HepG2 (cell line): ENCODE results near the gene ZNF524. TPM values are rescaled to one million over a fixed set of nuclear protein-coding genes. Genes with fewer than 3 reads are reported as not detected.
A peak's percentile ranks its signal among the peaks of the same experiment; 100 is the strongest.

Experiments used
- FOSL1 ChIP-seq: sonication (generic); formaldehyde crosslinking; IDR thresholded peaks from 2 replicates; pipeline ENCODE4 v1.9.0; 2021; ENCODE audit warnings: missing genetic modification reagents, borderline replicate concordance
- GABPB1 ChIP-seq: IDR thresholded peaks from 2 replicates; pipeline ENCODE4 v1.6.1; 2016; ENCODE audit warnings: mild to moderate bottlenecking, missing genetic modification reagents, moderate library complexity, missing compliant biosample characterization
- GLI4 ChIP-seq: sonication (generic); formaldehyde crosslinking; IDR thresholded peaks from 2 replicates; pipeline ENCODE4 v1.5.1; 2020; ENCODE audit warnings: missing genetic modification reagents, mild to moderate bottlenecking, moderate library complexity, borderline replicate concordance
- JUN ChIP-seq: sonication (generic); formaldehyde crosslinking; IDR thresholded peaks from 2 replicates; pipeline ENCODE4 v1.4.0; 2020; ENCODE audit warnings: mild to moderate bottlenecking, missing genetic modification reagents
- KLF11 ChIP-seq: IDR thresholded peaks from 2 replicates; pipeline ENCODE4 v1.6.1; 2016; ENCODE audit warnings: missing compliant biosample characterization
- MTA1 ChIP-seq: sonication (generic); formaldehyde crosslinking; IDR thresholded peaks from 2 replicates; pipeline ENCODE4 v1.4.0; 2020; ENCODE audit warnings: missing genetic modification reagents, mild to moderate bottlenecking, borderline replicate concordance
- PRPF4 ChIP-seq: fragments of 200-400 bp; formaldehyde crosslinking; IDR thresholded peaks from 2 replicates; pipeline ENCODE4 v1.6.1; 2016; ENCODE audit warnings: low read length, low read depth; ENCODE audit not compliant: poor library complexity, severe bottlenecking
- SALL2 ChIP-seq: sonication (generic); formaldehyde crosslinking; IDR thresholded peaks from 2 replicates; pipeline ENCODE4 v1.8.1; 2023; ENCODE audit warnings: mild to moderate bottlenecking, missing genetic modification reagents, inconsistent platforms
- SIX4 ChIP-seq: sonication (generic); formaldehyde crosslinking; IDR thresholded peaks from 2 replicates; pipeline ENCODE4 v1.4.0; 2020; ENCODE audit warnings: missing genetic modification reagents
- TGIF2 ChIP-seq: IDR thresholded peaks from 2 replicates; pipeline ENCODE4 v1.6.1; 2016; ENCODE audit warnings: control low read depth, missing compliant biosample characterization
- ZNF530 ChIP-seq: sonication (generic); formaldehyde crosslinking; IDR thresholded peaks from 2 replicates; pipeline ENCODE4 v1.5.0; 2020; ENCODE audit warnings: low read depth, mild to moderate bottlenecking, missing genetic modification reagents
- ZNF557 ChIP-seq: sonication (generic); formaldehyde crosslinking; IDR thresholded peaks from 2 replicates; pipeline ENCODE4 v1.4.0; 2020; ENCODE audit warnings: missing genetic modification reagents
- ZNF615 ChIP-seq: sonication (generic); formaldehyde crosslinking; IDR thresholded peaks from 2 replicates; pipeline ENCODE4 v1.5.0; 2020; ENCODE audit warnings: mild to moderate bottlenecking, missing genetic modification reagents, borderline replicate concordance
- ZNF713 ChIP-seq: sonication (generic); formaldehyde crosslinking; IDR thresholded peaks from 2 replicates; pipeline ENCODE4 v1.4.0; 2020; ENCODE audit warnings: mild to moderate bottlenecking, missing genetic modification reagents
- ZNF761 ChIP-seq: sonication (generic); formaldehyde crosslinking; conservative IDR thresholded peaks from 2 replicates; pipeline ENCODE4 v1.4.0; 2020; ENCODE audit warnings: mild to moderate bottlenecking, missing genetic modification reagents
- ZZZ3 ChIP-seq: sonication (generic); formaldehyde crosslinking; IDR thresholded peaks from 2 replicates; pipeline ENCODE4 v1.4.0; 2020; ENCODE audit warnings: missing genetic modification reagents, mild to moderate bottlenecking, borderline replicate concordance
- polyA plus RNA-seq, 8 experiments: library from polyadenylated mRNA; depleted of rRNA in 3 of 8; stranded (reverse) in 7 of 8; unstranded in 1 of 8; fragments of >200 nt; fragmentation: Illumina TruSeq in 4 of 8; extraction: Trizol in 4 of 8; gene quantifications; 2 replicates each; pipeline versions ENCODE4 v1.2.1 to v1.2.3, GENCODE V29; 2011 to 2016; ENCODE audit warnings: low read depth in 4 of 8, missing spikeins in 1 of 8, mixed read lengths in 1 of 8; ENCODE audit not compliant: insufficient read depth in 1 of 8
- total RNA-seq, 5 experiments: library from RNA; depleted of rRNA; stranded (reverse); fragments of >200 nt; fragmentation: Illumina TruSeq; extraction: Trizol; gene quantifications; 2 replicates each; pipeline ENCODE4 v1.2.3, GENCODE V29; 2016; ENCODE audit warnings: low read depth in 1 of 5
- TF ChIP-seq, protein P1 (sequence below): sonication (generic); formaldehyde crosslinking; IDR thresholded peaks from 2 replicates; pipeline ENCODE4 v1.4.0; 2020; ENCODE audit warnings: missing genetic modification reagents, borderline replicate concordance
- TF ChIP-seq, protein P2 (sequence below), 2 experiments: sonication (generic) in 1 of 2; formaldehyde crosslinking in 1 of 2; IDR thresholded peaks; 2 replicates each; pipeline versions ENCODE4 v1.4.0 to v1.6.1; 2018 to 2020; ENCODE audit warnings: missing genetic modification reagents in 2 of 2, borderline replicate concordance in 1 of 2, low read depth in 1 of 2, mild to moderate bottlenecking in 1 of 2, missing biosample characterization in 1 of 2
- TF ChIP-seq, protein P3 (sequence below): sonication (generic); formaldehyde crosslinking; conservative IDR thresholded peaks from 2 replicates; pipeline ENCODE4 v1.4.0; 2020; ENCODE audit warnings: missing genetic modification reagents

Gene ZNF524
- total and polyA plus RNA-seq, 2 of the 13 experiments (the other 11 are each of a cell fraction or from before 2014, with no cell fraction given), result 3.2 to 4.6 TPM

DNA sequence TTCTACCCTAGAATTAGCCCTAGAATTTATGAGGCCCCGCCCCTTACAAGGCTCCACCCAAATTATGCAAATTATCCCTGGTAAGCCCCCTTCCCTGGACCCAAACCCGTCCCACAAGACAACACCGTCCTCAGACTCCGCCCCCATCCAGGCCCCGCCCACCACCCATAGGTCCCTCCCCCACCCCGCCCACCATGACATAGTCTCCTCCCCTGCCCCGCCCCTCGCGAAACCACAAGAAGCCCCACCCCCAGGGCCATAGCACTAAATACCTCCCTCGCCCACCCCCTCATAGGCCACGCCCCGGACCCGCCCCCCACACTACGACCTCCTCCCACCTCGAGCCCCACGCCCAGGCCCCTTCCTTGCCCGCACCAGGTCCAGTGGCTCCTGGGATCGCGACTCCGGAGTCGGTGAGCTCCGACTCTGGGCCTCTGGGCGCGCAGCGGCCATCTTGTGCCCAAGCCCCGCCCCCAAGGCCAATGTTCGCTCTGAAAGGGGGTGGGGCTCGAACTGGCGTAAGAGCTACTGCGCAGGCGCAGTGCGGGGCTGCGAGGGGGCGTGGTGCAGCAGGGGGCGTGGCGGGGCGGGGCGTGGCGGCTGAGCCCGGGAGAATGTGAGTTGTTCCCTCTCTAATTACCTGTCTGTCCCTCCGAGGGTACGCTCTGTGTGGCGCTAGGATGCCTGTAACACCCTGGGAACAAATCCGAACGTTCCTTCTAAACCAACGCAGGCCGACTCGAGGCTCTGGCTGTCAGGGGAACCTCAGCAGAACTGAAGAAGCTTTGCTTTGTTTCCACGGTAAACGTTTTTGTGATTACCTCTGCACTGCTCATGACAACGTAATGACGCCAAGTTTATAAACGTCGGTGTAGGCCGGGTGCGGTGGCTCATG, 24.3 kb downstream of the ZNF524 start, which contains the start of gene ZNF784 (continued):
- TF ChIP-seq, protein P1, sequence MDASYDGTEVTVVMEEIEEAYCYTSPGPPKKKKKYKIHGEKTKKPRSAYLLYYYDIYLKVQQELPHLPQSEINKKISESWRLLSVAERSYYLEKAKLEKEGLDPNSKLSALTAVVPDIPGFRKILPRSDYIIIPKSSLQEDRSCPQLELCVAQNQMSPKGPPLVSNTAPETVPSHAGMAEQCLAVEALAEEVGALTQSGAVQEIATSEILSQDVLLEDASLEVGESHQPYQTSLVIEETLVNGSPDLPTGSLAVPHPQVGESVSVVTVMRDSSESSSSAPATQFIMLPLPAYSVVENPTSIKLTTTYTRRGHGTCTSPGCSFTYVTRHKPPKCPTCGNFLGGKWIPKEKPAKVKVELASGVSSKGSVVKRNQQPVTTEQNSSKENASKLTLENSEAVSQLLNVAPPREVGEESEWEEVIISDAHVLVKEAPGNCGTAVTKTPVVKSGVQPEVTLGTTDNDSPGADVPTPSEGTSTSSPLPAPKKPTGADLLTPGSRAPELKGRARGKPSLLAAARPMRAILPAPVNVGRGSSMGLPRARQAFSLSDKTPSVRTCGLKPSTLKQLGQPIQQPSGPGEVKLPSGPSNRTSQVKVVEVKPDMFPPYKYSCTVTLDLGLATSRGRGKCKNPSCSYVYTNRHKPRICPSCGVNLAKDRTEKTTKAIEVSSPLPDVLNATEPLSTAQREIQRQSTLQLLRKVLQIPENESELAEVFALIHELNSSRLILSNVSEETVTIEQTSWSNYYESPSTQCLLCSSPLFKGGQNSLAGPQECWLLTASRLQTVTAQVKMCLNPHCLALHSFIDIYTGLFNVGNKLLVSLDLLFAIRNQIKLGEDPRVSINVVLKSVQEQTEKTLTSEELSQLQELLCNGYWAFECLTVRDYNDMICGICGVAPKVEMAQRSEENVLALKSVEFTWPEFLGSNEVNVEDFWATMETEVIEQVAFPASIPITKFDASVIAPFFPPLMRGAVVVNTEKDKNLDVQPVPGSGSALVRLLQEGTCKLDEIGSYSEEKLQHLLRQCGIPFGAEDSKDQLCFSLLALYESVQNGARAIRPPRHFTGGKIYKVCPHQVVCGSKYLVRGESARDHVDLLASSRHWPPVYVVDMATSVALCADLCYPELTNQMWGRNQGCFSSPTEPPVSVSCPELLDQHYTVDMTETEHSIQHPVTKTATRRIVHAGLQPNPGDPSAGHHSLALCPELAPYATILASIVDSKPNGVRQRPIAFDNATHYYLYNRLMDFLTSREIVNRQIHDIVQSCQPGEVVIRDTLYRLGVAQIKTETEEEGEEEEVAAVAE (CRISPR knock-in tag), result no peak
- TF ChIP-seq, protein P2, sequence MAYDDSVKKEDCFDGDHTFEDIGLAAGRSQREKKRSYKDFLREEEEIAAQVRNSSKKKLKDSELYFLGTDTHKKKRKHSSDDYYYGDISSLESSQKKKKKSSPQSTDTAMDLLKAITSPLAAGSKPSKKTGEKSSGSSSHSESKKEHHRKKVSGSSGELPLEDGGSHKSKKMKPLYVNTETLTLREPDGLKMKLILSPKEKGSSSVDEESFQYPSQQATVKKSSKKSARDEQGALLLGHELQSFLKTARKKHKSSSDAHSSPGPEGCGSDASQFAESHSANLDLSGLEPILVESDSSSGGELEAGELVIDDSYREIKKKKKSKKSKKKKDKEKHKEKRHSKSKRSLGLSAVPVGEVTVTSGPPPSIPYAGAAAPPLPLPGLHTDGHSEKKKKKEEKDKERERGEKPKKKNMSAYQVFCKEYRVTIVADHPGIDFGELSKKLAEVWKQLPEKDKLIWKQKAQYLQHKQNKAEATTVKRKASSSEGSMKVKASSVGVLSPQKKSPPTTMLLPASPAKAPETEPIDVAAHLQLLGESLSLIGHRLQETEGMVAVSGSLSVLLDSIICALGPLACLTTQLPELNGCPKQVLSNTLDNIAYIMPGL (CRISPR knock-in tag; IDR thresholded peaks at IDR 0.05; ENCODE audit: borderline replicate concordance in 1 of 2, low read depth in 1 of 2), result no peak
- TF ChIP-seq ZZZ3 (no peak), ZNF530 (CRISPR knock-in tag) (no peak), SIX4 (no peak), KLF11 (CRISPR knock-in tag) (no peak), GLI4 (CRISPR knock-in tag) (no peak), ZNF615 (CRISPR knock-in tag) (no peak), PRPF4 (no peak), ZNF713 (CRISPR knock-in tag) (no peak), SALL2 (CRISPR knock-in tag) (no peak), MTA1 (0 out of 2 replicates have a peak, but pooled peaks have one; percentile 37), ZNF761 (CRISPR knock-in tag) (no peak; the same call in 1 of the 2 replicates), TGIF2 (CRISPR knock-in tag) (0 out of 2 replicates have a peak, but pooled peaks have one; percentile 26), FOSL1 (CRISPR knock-in tag) (no peak), GABPB1 (CRISPR knock-in tag) (peak; percentile 48; the same call in 1 of the 2 replicates), JUN (no peak; the same call in 1 of the 2 replicates), ZNF557 (CRISPR knock-in tag) (no peak)
- TF ChIP-seq, protein P3, sequence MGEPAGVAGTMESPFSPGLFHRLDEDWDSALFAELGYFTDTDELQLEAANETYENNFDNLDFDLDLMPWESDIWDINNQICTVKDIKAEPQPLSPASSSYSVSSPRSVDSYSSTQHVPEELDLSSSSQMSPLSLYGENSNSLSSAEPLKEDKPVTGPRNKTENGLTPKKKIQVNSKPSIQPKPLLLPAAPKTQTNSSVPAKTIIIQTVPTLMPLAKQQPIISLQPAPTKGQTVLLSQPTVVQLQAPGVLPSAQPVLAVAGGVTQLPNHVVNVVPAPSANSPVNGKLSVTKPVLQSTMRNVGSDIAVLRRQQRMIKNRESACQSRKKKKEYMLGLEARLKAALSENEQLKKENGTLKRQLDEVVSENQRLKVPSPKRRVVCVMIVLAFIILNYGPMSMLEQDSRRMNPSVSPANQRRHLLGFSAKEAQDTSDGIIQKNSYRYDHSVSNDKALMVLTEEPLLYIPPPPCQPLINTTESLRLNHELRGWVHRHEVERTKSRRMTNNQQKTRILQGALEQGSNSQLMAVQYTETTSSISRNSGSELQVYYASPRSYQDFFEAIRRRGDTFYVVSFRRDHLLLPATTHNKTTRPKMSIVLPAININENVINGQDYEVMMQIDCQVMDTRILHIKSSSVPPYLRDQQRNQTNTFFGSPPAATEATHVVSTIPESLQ, result no peak
